ENCODE measurements around the gene CFAP45. TPM values are rescaled to one million over a fixed set of nuclear protein-coding genes. Genes with fewer than 3 reads are reported as not detected.
"Not testable (repeated sequence)": the region's sequence is repeated elsewhere in the genome, so short reads cannot be mapped to it uniquely, and the experiment has no call there.

Gene CFAP45
- total RNA-seq, 1 experiment from 2014 or later = 9.3 TPM

DNA sequence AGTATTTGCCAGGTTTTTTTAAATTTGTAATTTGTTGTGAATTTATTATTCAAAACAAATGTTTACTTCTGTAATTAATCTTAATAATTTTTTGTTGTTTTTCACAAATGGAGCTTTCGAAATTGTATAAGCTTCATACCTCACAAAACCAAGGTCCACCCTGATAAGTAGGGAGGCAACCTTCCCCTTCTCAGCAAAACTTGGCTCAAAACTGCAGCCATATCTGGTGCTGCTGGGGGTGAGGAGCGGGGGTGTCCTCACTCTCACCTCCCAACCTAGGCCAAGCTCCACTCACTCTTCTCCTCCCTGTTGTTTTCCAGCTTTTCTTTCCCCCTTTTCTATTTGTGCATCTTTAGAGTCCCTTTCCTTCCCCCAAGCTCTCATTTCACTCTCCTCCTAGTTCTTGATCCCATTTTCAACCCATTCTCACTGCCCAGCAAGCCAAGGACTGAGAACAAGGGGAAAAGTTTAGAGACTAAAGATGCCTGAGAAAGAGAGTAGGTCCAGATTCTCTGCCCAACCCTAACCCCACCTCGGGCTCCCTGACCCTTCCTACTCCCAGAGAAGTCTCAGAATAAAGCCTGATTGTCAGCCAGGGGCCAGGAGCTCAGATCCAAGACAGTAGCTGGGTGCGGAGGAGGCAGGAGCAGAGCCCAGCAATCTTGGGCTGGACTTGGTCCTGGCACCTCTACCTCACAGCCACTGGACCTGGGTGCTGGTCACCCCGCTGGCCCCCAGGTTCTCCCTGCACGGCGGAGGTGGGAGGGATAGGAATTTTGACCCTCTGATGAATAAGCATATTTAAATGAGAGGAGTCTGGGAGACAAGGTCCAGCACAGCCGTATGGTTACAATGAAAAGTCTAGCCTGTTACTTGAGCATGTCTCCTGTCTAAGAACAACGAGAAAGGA, 8.3 kb upstream of the CFAP45 start:
- Histone ChIP-seq H3K4me1 (replicated peaks; ENCODE audit: insufficient read depth) (peaks cover 71% of the 10 kb centered on the region), H3K27me3 (ENCODE audit: insufficient read depth, low read depth) (no peaks in the 10 kb centered on the region), H3K36me3 (ENCODE audit: low read depth) (no peaks in the 10 kb centered on the region), H2AFZ (no peak overlapping the region), H3K9me2 (ENCODE audit: insufficient read depth) (no peaks in the 10 kb centered on the region), H3K4me3 (no peak overlapping the region), H3K79me2 (ENCODE audit: low read depth) (no peaks in the 10 kb centered on the region), H3K27ac (no peak overlapping the region), H3K9me3 (ENCODE audit: insufficient read depth, low read depth) (peaks cover 6% of the 10 kb centered on the region; the same call in 1 of the 2 replicates), H3K4me2 (no peak overlapping the region), H4K20me1 (ENCODE audit: insufficient read depth) (no peaks in the 10 kb centered on the region), H3F3A (ENCODE audit: insufficient read depth, low read depth) (peaks cover 42% of the 10 kb centered on the region)
- no TSS peak for BruUV-seq (replicated peaks)
- POLR2A ChIA-PET (ENCODE audit: unreplicated experiment) = no interaction called here
- CTCF ChIA-PET = interaction anchor here (0.5 kb wide), 1 partner anchor 1763 kb away, joined by 5 read pairs; no protein-coding TSS in a partner anchor
- DNase-seq = no peak
- TF ChIP-seq, protein P1, sequence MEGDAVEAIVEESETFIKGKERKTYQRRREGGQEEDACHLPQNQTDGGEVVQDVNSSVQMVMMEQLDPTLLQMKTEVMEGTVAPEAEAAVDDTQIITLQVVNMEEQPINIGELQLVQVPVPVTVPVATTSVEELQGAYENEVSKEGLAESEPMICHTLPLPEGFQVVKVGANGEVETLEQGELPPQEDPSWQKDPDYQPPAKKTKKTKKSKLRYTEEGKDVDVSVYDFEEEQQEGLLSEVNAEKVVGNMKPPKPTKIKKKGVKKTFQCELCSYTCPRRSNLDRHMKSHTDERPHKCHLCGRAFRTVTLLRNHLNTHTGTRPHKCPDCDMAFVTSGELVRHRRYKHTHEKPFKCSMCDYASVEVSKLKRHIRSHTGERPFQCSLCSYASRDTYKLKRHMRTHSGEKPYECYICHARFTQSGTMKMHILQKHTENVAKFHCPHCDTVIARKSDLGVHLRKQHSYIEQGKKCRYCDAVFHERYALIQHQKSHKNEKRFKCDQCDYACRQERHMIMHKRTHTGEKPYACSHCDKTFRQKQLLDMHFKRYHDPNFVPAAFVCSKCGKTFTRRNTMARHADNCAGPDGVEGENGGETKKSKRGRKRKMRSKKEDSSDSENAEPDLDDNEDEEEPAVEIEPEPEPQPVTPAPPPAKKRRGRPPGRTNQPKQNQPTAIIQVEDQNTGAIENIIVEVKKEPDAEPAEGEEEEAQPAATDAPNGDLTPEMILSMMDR (conservative IDR thresholded peaks at IDR 0.05) = no peak
- TF ChIP-seq EZH2 (IDR thresholded peaks at IDR 0.05; ENCODE audit: low read depth) = no peak
- intact Hi-C loops (cut with micrococcal nuclease; ENCODE audit: unreplicated experiment) = loop anchor here (10.0 kb wide), 1 partner anchor 187 kb away; the partner anchor contains the start of gene IGSF8

DNA sequence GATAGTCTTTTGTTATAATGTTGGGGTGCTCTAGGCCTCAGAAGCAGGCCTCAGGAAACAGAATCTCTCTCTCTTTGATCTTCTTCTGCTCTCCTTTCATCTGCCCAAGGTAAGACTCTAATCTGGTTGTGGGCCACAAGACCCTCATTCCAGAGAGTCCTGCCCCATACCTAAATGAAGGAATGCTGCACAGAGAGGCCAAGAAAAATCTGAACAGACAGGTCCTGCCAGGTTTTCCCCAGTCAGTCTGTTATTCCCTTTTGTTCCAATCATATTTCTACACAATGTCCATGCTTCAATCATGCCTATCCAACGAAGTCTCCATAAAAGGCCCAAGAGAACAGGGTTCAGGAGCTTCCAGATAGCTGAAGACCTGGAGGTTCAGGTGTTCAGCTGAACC, 7.0 kb upstream of the CFAP45 start:
- no peaks in the 10 kb centered on the region for H3K36me3 ChIP-seq (ENCODE audit: low read depth)
- intact Hi-C loops (cut with micrococcal nuclease; ENCODE audit: unreplicated experiment) = loop anchor here (10.0 kb wide), 1 partner anchor 188 kb away; the partner anchor contains the start of gene IGSF8
- no peak overlapping the region for H3K4me3 ChIP-seq
- peaks cover 6% of the 10 kb centered on the region; the same call in 1 of the 2 replicates for H3K9me3 ChIP-seq (ENCODE audit: insufficient read depth, low read depth)
- POLR2A ChIA-PET (ENCODE audit: unreplicated experiment) = no interaction called here
- DNase-seq = peak in 1 of 2 experiments; percentile 64
- no peaks in the 10 kb centered on the region for H3K27me3 ChIP-seq (ENCODE audit: insufficient read depth, low read depth)
- peak overlapping the region; percentile 43 for H3K4me2 ChIP-seq
- H3F3A ChIP-seq (ENCODE audit: insufficient read depth, low read depth) = peaks cover 40% of the 10 kb centered on the region
- H3K27ac ChIP-seq = peak overlapping the region; percentile 36
- CTCF ChIA-PET = no interaction called here
- no peaks in the 10 kb centered on the region for H3K79me2 ChIP-seq (ENCODE audit: low read depth)
- H3K9me2 ChIP-seq (ENCODE audit: insufficient read depth) = no peaks in the 10 kb centered on the region
- BruUV-seq (replicated peaks) = no TSS peak
- H4K20me1 ChIP-seq (ENCODE audit: insufficient read depth) = no peaks in the 10 kb centered on the region
- H3K4me1 ChIP-seq (replicated peaks; ENCODE audit: insufficient read depth) = peaks cover 67% of the 10 kb centered on the region
- TF ChIP-seq, protein P1 (conservative IDR thresholded peaks at IDR 0.05) = no peak
- no peak for TF ChIP-seq EZH2 (IDR thresholded peaks at IDR 0.05; ENCODE audit: low read depth)
- H2AFZ ChIP-seq = peak overlapping the region; percentile 36; the same call in 1 of the 2 replicates

DNA sequence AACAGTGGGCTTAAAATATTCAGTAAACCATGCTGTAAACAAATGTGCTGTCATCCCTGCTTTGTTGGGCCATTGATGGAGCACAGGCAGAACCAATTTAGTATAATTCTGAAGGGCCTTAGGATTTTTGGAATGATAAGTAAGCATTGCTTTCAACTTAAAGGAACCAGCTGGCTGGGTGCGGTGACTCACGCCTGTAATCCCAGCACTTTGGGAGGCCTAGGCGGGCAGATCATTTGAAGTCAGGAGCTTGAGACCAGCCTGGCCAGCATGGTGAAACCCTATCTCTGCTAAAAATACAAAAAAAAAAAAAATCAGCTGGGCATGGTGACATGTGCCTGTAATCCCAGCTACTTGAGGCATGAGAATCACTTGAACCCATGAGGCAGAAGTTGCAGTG, 4.1 kb upstream of the CFAP45 start:
- H3K4me2 ChIP-seq; H3K27ac ChIP-seq; CTCF ChIA-PET; H2AFZ ChIP-seq; BruUV-seq (replicated peaks); H4K20me1 ChIP-seq (ENCODE audit: insufficient read depth); H3K79me2 ChIP-seq (ENCODE audit: low read depth); H3K36me3 ChIP-seq (ENCODE audit: low read depth); H3K27me3 ChIP-seq (ENCODE audit: insufficient read depth, low read depth); H3K9me3 ChIP-seq (ENCODE audit: insufficient read depth, low read depth); H3K4me3 ChIP-seq; DNase-seq; H3K9me2 ChIP-seq (ENCODE audit: insufficient read depth); POLR2A ChIA-PET (ENCODE audit: unreplicated experiment): not testable (repeated sequence)
- Histone ChIP-seq H3F3A (ENCODE audit: insufficient read depth, low read depth) (peaks cover 45% of the 10 kb centered on the region), H3K4me1 (replicated peaks; ENCODE audit: insufficient read depth) (peaks cover 61% of the 10 kb centered on the region)
- intact Hi-C loops (cut with micrococcal nuclease; ENCODE audit: unreplicated experiment) = loop anchor here (10.0 kb wide), 1 partner anchor 191 kb away; the partner anchor contains the start of gene IGSF8
